Gastrocnemius medialis (tissue), 4 donors: Measurements from ENCODE around the gene APOBEC3B.

Experiments used
- CTCF ChIP-seq, 5 experiments: fragments of 450-650 bp in 3 of 5; fragments of 200-600 bp in 2 of 5; sonication (generic) in 2 of 5; IDR thresholded peaks in 4 of 5; conservative IDR thresholded peaks in 1 of 5; 1 replicate in 4 of 5; 2 replicates in 1 of 5; pipeline ENCODE4 v1.5.1; 2016 to 2019; ENCODE audit warnings: antibody characterized with exemption in 5 of 5, mild to moderate bottlenecking in 3 of 5, moderate library complexity in 3 of 5
- POLR2A ChIP-seq, 2 donors: fragments of 450-650 bp; IDR thresholded peaks; one replicate each; pipeline ENCODE4 v1.6.1; 2017; ENCODE audit warnings: antibody characterized with exemption in 2 of 2, mild to moderate bottlenecking in 2 of 2, moderate library complexity in 2 of 2

- TF ChIP-seq CTCF (IDR thresholded peaks at IDR 0.05 in 4 of 5, conservative IDR thresholded peaks at IDR 0.05 in 1 of 5) = no peak
- no peak for TF ChIP-seq POLR2A (IDR thresholded peaks at IDR 0.05)
Observed at GRCh38 chr22:38943882-38944281, 38.3 kb upstream of the APOBEC3B start.
